ENCODE data around the gene PCNX2.

GRCh38 chr1:233158322-233158721 lies 137.2 kb downstream of the PCNX2 start:
- no peak for TF ChIP-seq POLR2A (IDR thresholded peaks at IDR 0.05)
- TF ChIP-seq, protein P1, sequence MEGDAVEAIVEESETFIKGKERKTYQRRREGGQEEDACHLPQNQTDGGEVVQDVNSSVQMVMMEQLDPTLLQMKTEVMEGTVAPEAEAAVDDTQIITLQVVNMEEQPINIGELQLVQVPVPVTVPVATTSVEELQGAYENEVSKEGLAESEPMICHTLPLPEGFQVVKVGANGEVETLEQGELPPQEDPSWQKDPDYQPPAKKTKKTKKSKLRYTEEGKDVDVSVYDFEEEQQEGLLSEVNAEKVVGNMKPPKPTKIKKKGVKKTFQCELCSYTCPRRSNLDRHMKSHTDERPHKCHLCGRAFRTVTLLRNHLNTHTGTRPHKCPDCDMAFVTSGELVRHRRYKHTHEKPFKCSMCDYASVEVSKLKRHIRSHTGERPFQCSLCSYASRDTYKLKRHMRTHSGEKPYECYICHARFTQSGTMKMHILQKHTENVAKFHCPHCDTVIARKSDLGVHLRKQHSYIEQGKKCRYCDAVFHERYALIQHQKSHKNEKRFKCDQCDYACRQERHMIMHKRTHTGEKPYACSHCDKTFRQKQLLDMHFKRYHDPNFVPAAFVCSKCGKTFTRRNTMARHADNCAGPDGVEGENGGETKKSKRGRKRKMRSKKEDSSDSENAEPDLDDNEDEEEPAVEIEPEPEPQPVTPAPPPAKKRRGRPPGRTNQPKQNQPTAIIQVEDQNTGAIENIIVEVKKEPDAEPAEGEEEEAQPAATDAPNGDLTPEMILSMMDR (IDR thresholded peaks at IDR 0.05) = no peak

Measured in heart left ventricle (tissue), 13 donors.